GM23248 (cell line): Measurements from ENCODE around the gene TBC1D22A.

Experiments
- EZH2 ChIP-seq: fragments of 200-600 bp; sonication (generic); IDR thresholded peaks from 2 replicates; pipeline ENCODE4 v1.6.1; 2018; ENCODE audit warnings: antibody characterized with exemption, mild to moderate bottlenecking; ENCODE audit not compliant: insufficient read depth, poor library complexity, severe bottlenecking
- EZH2phosphoT487 ChIP-seq: fragments of 200-600 bp; sonication (generic); IDR thresholded peaks from 2 replicates; pipeline ENCODE4 v1.6.1; 2018; ENCODE audit warnings: antibody characterized with exemption, moderate library complexity, mild to moderate bottlenecking, low read depth; ENCODE audit not compliant: insufficient read depth

DNA sequence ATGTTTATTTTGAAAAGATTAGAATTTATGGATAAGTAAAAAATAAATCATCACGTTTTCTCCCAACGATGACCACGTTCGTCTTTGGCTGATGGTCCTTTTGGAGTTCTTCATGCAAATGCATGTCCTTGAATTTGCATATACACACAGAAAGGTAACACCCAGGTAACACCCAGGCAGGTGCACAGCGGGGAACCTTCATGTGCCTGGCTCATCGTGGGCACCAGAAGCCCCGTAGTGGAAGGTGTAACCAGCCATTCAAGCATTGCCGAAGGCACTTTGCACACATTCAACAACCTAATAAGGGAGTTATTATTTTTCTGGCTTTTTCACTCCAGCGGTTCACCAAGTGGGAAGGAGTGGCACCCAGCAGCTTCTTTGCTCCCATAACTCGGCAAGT lies 404.6 kb downstream of the TBC1D22A start:
- TF ChIP-seq EZH2phosphoT487 (no peak), EZH2 (no peak)
